ENCODE data around the gene DUOXA1. TPM values are rescaled to one million over a fixed set of nuclear protein-coding genes. Genes with fewer than 3 reads are reported as not detected.

Gene DUOXA1
- total RNA-seq, 2 donors from 2014 or later = 17.6 to 38.8 TPM

- Histone ChIP-seq H3K27ac (peak overlapping the region; percentile 95 to 96), H3K4me1 (replicated peaks) (peaks cover 4% of the 10 kb centered on the region)
These were observed 37.4 kb upstream of the DUOXA1 start for GRCh38 chr15:45166834-45167630.

GRCh38 chr15:45165536-45165935 lies 35.9 kb upstream of the DUOXA1 start:
- 77% methylated on average over 5 of the region's 5 CpGs for WGBS
- no peaks in the 10 kb centered on the region for H3K36me3 ChIP-seq
- no peaks in the 10 kb centered on the region for H3K9me3 ChIP-seq
- H3K4me3 ChIP-seq = no peak overlapping the region
- no peak for TF ChIP-seq POLR2A (IDR thresholded peaks at IDR 0.05)
- TF ChIP-seq POLR2AphosphoS5 (IDR thresholded peaks at IDR 0.05) = no peak
- TF ChIP-seq CTCF (IDR thresholded peaks at IDR 0.05) = no peak
- H3K27ac ChIP-seq = no peak overlapping the region
- peaks cover 4% of the 10 kb centered on the region for H3K4me1 ChIP-seq (replicated peaks)
- no peak for DNase-seq (ENCODE audit: low spot score)
- intact Hi-C loops (cut with DNase I) = loop anchor here (5.0 to 10.0 kb wide), 3 partner anchors 209 to 419 kb away; partner anchors contain the start of genes BLOC1S6 and GATM
- no peaks in the 10 kb centered on the region for H3K27me3 ChIP-seq (replicated peaks; ENCODE audit: insufficient read depth)

More at GRCh38 chr15:45166834-45167630, 37.4 kb upstream of the DUOXA1 start:
- 0% methylated on average over 45 of the region's 79 CpGs for WGBS
- Histone ChIP-seq H3K36me3 (no peaks in the 10 kb centered on the region), H3K9me3 (no peaks in the 10 kb centered on the region), H3K27me3 (replicated peaks; ENCODE audit: insufficient read depth) (no peaks in the 10 kb centered on the region), H3K4me3 (peak overlapping the region; percentile 53 to 63)
- TF ChIP-seq CTCF (IDR thresholded peaks at IDR 0.05) (peak in 3 of 4 experiments; percentile 47 to 61 (median 61)), POLR2AphosphoS5 (IDR thresholded peaks at IDR 0.05) (peak; percentile 42), POLR2A (IDR thresholded peaks at IDR 0.05) (peak; percentile 25)
- DNase-seq (ENCODE audit: low spot score) = peak; percentile 72
- intact Hi-C loops (cut with DNase I) = loop anchor here (2.0 to 10.0 kb wide), 5 partner anchors 32 to 418 kb away; partner anchors contain the start of genes BLOC1S6 and GATM

GRCh38 chr15:45164914-45165313 lies 35.2 kb upstream of the DUOXA1 start:
- 78% methylated on average over 1 of the region's 1 CpG for WGBS
- no peaks in the 10 kb centered on the region for H3K9me3 ChIP-seq
- H3K36me3 ChIP-seq = no peaks in the 10 kb centered on the region
- H3K27ac ChIP-seq = no peak overlapping the region
- TF ChIP-seq POLR2AphosphoS5 (IDR thresholded peaks at IDR 0.05) = no peak
- no peak for TF ChIP-seq POLR2A (IDR thresholded peaks at IDR 0.05)
- no peak for TF ChIP-seq CTCF (IDR thresholded peaks at IDR 0.05)
- peaks cover 4% of the 10 kb centered on the region for H3K4me1 ChIP-seq (replicated peaks)
- intact Hi-C loops (cut with DNase I) = loop anchor here (5.0 to 10.0 kb wide), 3 partner anchors 210 to 420 kb away; partner anchors contain the start of genes BLOC1S6 and GATM
- DNase-seq (ENCODE audit: low spot score) = no peak
- H3K27me3 ChIP-seq (replicated peaks; ENCODE audit: insufficient read depth) = no peaks in the 10 kb centered on the region
- no peak overlapping the region for H3K4me3 ChIP-seq

- no peaks in the 10 kb centered on the region for H3K27me3 ChIP-seq (replicated peaks; ENCODE audit: insufficient read depth)
- no peaks in the 10 kb centered on the region for H3K9me3 ChIP-seq
- H3K36me3 ChIP-seq = no peaks in the 10 kb centered on the region
- no peak for DNase-seq (ENCODE audit: low spot score)
- 89% methylated on average over 9 of the region's 9 CpGs for WGBS
- peaks cover 4% of the 10 kb centered on the region for H3K4me1 ChIP-seq (replicated peaks)
- no peak overlapping the region for H3K4me3 ChIP-seq
- H3K27ac ChIP-seq = no peak overlapping the region
- intact Hi-C loops (cut with DNase I) = loop anchor here (10.0 kb wide), 2 partner anchors 211 to 421 kb away; partner anchors contain the start of genes BLOC1S6 and GATM
- TF ChIP-seq POLR2AphosphoS5 (IDR thresholded peaks at IDR 0.05) (no peak), POLR2A (IDR thresholded peaks at IDR 0.05) (no peak), CTCF (IDR thresholded peaks at IDR 0.05) (no peak)
These were observed 33.8 kb upstream of the DUOXA1 start for GRCh38 chr15:45163508-45163856.

Data from prostate gland (tissue), 2 donors.